GM18502 (cell line): Measurements from ENCODE around the gene RARG.

Experiments used
- ATAC-seq: cut with Tn5 transposase; IDR thresholded peaks from one replicate; pipeline ENCODE4 v1.9.1; 2021; ENCODE audit warnings: mild to moderate bottlenecking; ENCODE audit not compliant: unreplicated experiment, poor library complexity

RARG gene

GRCh38 chr12:53251477-53252348 lies 19.7 kb upstream of the RARG start:
- ATAC-seq = peak; percentile 79

GRCh38 chr12:53245286-53245685 lies 13.3 kb upstream of the RARG start:
- no peak for ATAC-seq

- ATAC-seq = no peak
These were observed 12.3 kb upstream of the RARG start for GRCh38 chr12:53244337-53244736.

- no peak for ATAC-seq
These were observed 9.8 kb upstream of the RARG start for GRCh38 chr12:53241623-53242412.

GRCh38 chr12:53239643-53240258 lies 7.7 kb upstream of the RARG start:
- no peak for ATAC-seq

- ATAC-seq = no peak
These were observed 4.6 kb upstream of the RARG start for GRCh38 chr12:53236443-53237111.

- ATAC-seq = no peak
These were observed 3.9 kb upstream of the RARG start for GRCh38 chr12:53235742-53236442.

- ATAC-seq = no peak
These were observed 3.2 kb upstream of the RARG start for GRCh38 chr12:53235164-53235563.

- ATAC-seq = no peak
These were observed 2.4 kb upstream of the RARG start for GRCh38 chr12:53234271-53234914.

- no peak for ATAC-seq
These were observed 1.7 kb upstream of the RARG start for GRCh38 chr12:53233671-53234121.

GRCh38 chr12:53232646-53233461 lies 845 bp upstream of the RARG start:
- no peak for ATAC-seq

GRCh38 chr12:53231671-53231920 lies 413 bp downstream of the RARG start:
- ATAC-seq = no peak

- ATAC-seq = no peak
These were observed 1.7 kb downstream of the RARG start for GRCh38 chr12:53230108-53230845.

- ATAC-seq = no peak
These were observed 2.6 kb downstream of the RARG start for GRCh38 chr12:53229454-53229853.

GRCh38 chr12:53227836-53228235 lies 4.2 kb downstream of the RARG start:
- ATAC-seq = no peak

GRCh38 chr12:53227341-53227740 lies 4.7 kb downstream of the RARG start:
- no peak for ATAC-seq

- ATAC-seq = no peak
These were observed 5.2 kb downstream of the RARG start for GRCh38 chr12:53226815-53227214.
